Large intestine (tissue), 3 donors: ENCODE measurements around the gene BNIP5. TPM values are rescaled to one million over a fixed set of nuclear protein-coding genes. Genes with fewer than 3 reads are reported as not detected.

Experiments
- DNase-seq, 2 donors: peaks; one replicate each; pipeline versions ENCODE4 v3.0.0 to v3.0.0-alpha.2; 2013
- H3K27ac ChIP-seq: one replicate; pipeline ENCODE4 v1.5.1; 2013; ENCODE audit warnings: low read length
- H3K27me3 ChIP-seq: 2 replicates; pipeline ENCODE4 v1.6.1; 2013; ENCODE audit warnings: low read length; ENCODE audit not compliant: control insufficient read depth, insufficient read depth
- H3K36me3 ChIP-seq: 2 replicates; pipeline ENCODE4 v1.6.1; 2013; ENCODE audit warnings: low read length; ENCODE audit not compliant: control insufficient read depth, insufficient read depth
- H3K4me1 ChIP-seq: one replicate; pipeline ENCODE4 v1.6.1; 2013; ENCODE audit warnings: low read length; ENCODE audit not compliant: control insufficient read depth, insufficient read depth
- H3K4me3 ChIP-seq: one replicate; pipeline ENCODE4 v1.5.1; 2013; ENCODE audit warnings: low read length
- H3K9me3 ChIP-seq: one replicate; pipeline ENCODE4 v1.6.1; 2013; ENCODE audit warnings: mild to moderate bottlenecking, low read depth, low read length, moderate library complexity; ENCODE audit not compliant: control insufficient read depth
- WGBS: methylation state at CpG from one replicate; pipeline ENCODE4 v1.1.5; 2013; ENCODE audit warnings: low lambda C conversion rate; ENCODE audit not compliant: insufficient coverage; 5-methylcytosine and 5-hydroxymethylcytosine counted together
- polyA plus RNA-seq: library from polyadenylated mRNA; unstranded; fragments of 120-200 nt; gene quantifications from one replicate; pipeline ENCODE4 v1.2.1, GENCODE V29; 2013

The BNIP5 gene
- polyA plus RNA-seq, 1 donor, result 11.2 TPM

GRCh38 chr6:36314221-36315014, 22.3 kb downstream of the BNIP5 start:
- WGBS, result no CpG with 5 or more reads among the region's 3 CpGs
- no peak overlapping the region for H3K4me3 ChIP-seq
- H3K4me1 ChIP-seq, result peaks cover 23% of the 10 kb centered on the region
- peak overlapping the region; percentile 39 for H3K27ac ChIP-seq
- no peaks in the 10 kb centered on the region for H3K9me3 ChIP-seq
- peaks cover 7% of the 10 kb centered on the region for H3K36me3 ChIP-seq
- H3K27me3 ChIP-seq, result no peaks in the 10 kb centered on the region
- peak; percentile 77 to 85 for DNase-seq

GRCh38 chr6:36313649-36313936, 23.1 kb downstream of the BNIP5 start:
- no peak overlapping the region for H3K27ac ChIP-seq
- no CpG with 5 or more reads among the region's 4 CpGs for WGBS
- H3K4me3 ChIP-seq, result no peak overlapping the region
- H3K27me3 ChIP-seq, result no peaks in the 10 kb centered on the region
- H3K36me3 ChIP-seq, result peaks cover 4% of the 10 kb centered on the region
- no peak for DNase-seq
- H3K9me3 ChIP-seq, result no peaks in the 10 kb centered on the region
- H3K4me1 ChIP-seq, result peaks cover 28% of the 10 kb centered on the region

GRCh38 chr6:36312854-36313648, 23.6 kb downstream of the BNIP5 start:
- no peak for DNase-seq
- Histone ChIP-seq H3K36me3 (peaks cover 4% of the 10 kb centered on the region), H3K4me1 (peaks cover 28% of the 10 kb centered on the region), H3K9me3 (no peaks in the 10 kb centered on the region), H3K27me3 (no peaks in the 10 kb centered on the region), H3K4me3 (no peak overlapping the region), H3K27ac (no peak overlapping the region)
- WGBS, result no CpG with 5 or more reads among the region's 8 CpGs

GRCh38 chr6:36309900-36310299, 26.8 kb downstream of the BNIP5 start:
- Histone ChIP-seq H3K27ac (peak overlapping the region; percentile 25), H3K9me3 (no peaks in the 10 kb centered on the region), H3K27me3 (no peaks in the 10 kb centered on the region), H3K4me1 (peaks cover 28% of the 10 kb centered on the region), H3K36me3 (no peaks in the 10 kb centered on the region), H3K4me3 (no peak overlapping the region)
- WGBS, result no CpG with 5 or more reads among the region's 2 CpGs
- DNase-seq, result no peak

GRCh38 chr6:36309203-36309602, 27.5 kb downstream of the BNIP5 start:
- no peaks in the 10 kb centered on the region for H3K36me3 ChIP-seq
- DNase-seq, result peak; percentile 65 to 83
- H3K4me3 ChIP-seq, result no peak overlapping the region
- H3K27ac ChIP-seq, result peak overlapping the region; percentile 25
- H3K4me1 ChIP-seq, result peaks cover 24% of the 10 kb centered on the region
- no peaks in the 10 kb centered on the region for H3K27me3 ChIP-seq
- no CpG with 5 or more reads among the region's 7 CpGs for WGBS
- no peaks in the 10 kb centered on the region for H3K9me3 ChIP-seq

- no CpG with 5 or more reads among the region's 5 CpGs for WGBS
- Histone ChIP-seq H3K9me3 (no peaks in the 10 kb centered on the region), H3K27me3 (no peaks in the 10 kb centered on the region), H3K36me3 (no peaks in the 10 kb centered on the region), H3K4me1 (peaks cover 18% of the 10 kb centered on the region), H3K27ac (peak overlapping the region; percentile 11), H3K4me3 (no peak overlapping the region)
- DNase-seq, result no peak
These were observed 28.2 kb downstream of the BNIP5 start for GRCh38 chr6:36308514-36308913.

GRCh38 chr6:36306375-36306774, 30.3 kb downstream of the BNIP5 start:
- H3K36me3 ChIP-seq, result no peaks in the 10 kb centered on the region
- peaks cover 12% of the 10 kb centered on the region for H3K4me1 ChIP-seq
- DNase-seq, result no peak
- no peak overlapping the region for H3K4me3 ChIP-seq
- no peak overlapping the region for H3K27ac ChIP-seq
- no peaks in the 10 kb centered on the region for H3K27me3 ChIP-seq
- no CpG with 5 or more reads among the region's 7 CpGs for WGBS
- no peaks in the 10 kb centered on the region for H3K9me3 ChIP-seq

- 100% methylated on average over 1 of the region's 11 CpGs for WGBS
- no peaks in the 10 kb centered on the region for H3K36me3 ChIP-seq
- DNase-seq, result no peak
- no peaks in the 10 kb centered on the region for H3K9me3 ChIP-seq
- H3K27me3 ChIP-seq, result no peaks in the 10 kb centered on the region
- peaks cover 12% of the 10 kb centered on the region for H3K4me1 ChIP-seq
- no peak overlapping the region for H3K4me3 ChIP-seq
- no peak overlapping the region for H3K27ac ChIP-seq
These were observed 30.8 kb downstream of the BNIP5 start for GRCh38 chr6:36305885-36306284.

- no peak overlapping the region for H3K4me3 ChIP-seq
- H3K27ac ChIP-seq, result no peak overlapping the region
- WGBS, result no CpG with 5 or more reads among the region's 13 CpGs
- H3K4me1 ChIP-seq, result no peaks in the 10 kb centered on the region
- no peaks in the 10 kb centered on the region for H3K27me3 ChIP-seq
- H3K36me3 ChIP-seq, result no peaks in the 10 kb centered on the region
- DNase-seq, result peak; percentile 85
- no peaks in the 10 kb centered on the region for H3K9me3 ChIP-seq
These were observed 34.3 kb downstream of the BNIP5 start for GRCh38 chr6:36302227-36302976.

GRCh38 chr6:36301781-36302180, 34.9 kb downstream of the BNIP5 start:
- Histone ChIP-seq H3K27ac (no peak overlapping the region), H3K27me3 (no peaks in the 10 kb centered on the region), H3K4me3 (no peak overlapping the region), H3K9me3 (no peaks in the 10 kb centered on the region), H3K4me1 (no peaks in the 10 kb centered on the region), H3K36me3 (no peaks in the 10 kb centered on the region)
- DNase-seq, result no peak
- WGBS, result no CpG with 5 or more reads among the region's 7 CpGs
